HG03571 (cell line): ENCODE data around the gene TNS3.

Source experiments
- ATAC-seq: cut with Tn5 transposase; IDR thresholded peaks from one replicate; pipeline ENCODE4 v1.9.1; 2021; ENCODE audit not compliant: unreplicated experiment

The TNS3 gene

DNA sequence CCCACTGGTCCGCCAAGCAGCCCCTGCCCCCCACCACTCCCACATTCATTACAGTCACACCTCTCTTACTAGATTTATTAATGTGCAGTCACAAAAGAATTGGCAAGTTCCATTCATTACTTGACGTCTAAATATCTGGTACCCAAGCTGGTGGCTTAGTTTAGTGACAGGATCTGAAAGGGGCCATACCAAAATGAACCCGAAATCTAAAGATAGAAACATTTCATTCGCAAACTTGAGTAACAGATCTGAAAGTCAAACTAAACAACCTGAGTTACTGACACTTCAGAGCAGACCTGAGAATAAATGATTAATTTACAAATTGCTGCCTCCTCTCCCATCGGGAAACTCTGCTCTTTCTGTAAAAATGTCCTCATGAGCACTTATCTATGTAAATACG lies 53.4 kb downstream of the TNS3 start:
- no peak for ATAC-seq

DNA sequence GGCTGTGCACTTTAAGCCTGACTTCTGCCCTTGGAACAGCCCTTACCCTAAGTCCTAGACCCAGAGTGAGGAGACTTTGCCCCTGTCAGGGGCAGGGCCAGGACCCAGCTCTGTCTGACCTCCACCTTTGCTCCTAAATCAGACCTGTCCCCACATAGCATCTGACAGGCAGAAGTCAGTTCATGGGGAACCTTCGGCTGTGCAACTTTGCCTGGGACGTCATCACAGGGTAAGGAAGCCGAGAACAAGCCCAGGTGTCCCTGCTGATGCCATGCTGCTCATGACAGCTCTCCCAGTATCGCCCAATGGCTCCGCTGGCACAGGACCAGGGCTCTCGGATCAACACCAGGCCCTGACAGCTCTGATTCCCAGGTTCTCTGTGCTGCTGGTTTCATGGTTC lies 55.4 kb downstream of the TNS3 start:
- ATAC-seq, result no peak

DNA sequence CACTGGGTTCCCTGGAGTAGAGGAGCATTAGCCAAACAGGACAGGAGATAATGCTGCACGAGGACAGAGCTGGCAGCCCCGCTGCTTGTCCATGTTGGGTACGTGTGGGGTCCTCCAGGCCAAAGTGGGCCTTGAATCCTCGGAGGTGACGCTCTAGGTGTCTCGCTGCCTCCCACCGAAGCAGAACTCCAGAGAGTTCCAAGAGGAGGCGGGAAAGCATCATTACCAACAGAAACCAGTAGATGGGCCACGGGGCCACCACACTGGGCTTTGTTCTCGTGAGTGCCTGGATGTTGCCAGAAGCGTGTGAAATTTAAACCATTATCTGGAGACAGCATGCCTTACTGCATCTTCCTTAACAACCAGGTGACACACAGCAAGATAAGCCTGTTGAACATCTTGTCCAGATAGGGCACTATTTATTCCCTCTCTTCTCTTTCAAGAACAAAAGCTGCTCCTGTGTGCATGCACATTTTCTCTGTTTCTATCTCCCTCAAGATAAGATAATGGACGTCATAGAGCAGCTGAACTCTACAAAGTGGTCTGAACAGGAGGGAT lies 56.8 kb downstream of the TNS3 start:
- ATAC-seq, result no peak

DNA sequence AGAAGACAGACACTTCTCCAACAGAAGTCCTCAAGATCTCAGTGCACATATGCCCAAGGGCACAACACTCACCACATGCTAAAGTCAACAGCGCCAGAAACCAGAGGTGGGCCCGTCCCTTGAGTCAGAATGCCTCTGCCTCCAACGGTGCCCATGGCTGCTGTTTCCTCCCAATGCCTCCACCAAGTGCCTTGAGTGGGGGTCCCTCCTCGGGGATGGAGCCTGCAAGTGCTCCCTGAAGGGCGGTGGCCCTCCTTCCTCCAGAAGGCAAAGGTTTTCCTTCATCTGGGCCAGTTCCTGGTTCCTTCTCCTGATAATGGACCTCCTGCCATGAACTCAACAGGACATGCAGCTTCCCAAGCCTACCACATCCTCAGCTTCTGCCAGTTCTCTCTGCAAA lies 58.5 kb downstream of the TNS3 start:
- no peak for ATAC-seq

DNA sequence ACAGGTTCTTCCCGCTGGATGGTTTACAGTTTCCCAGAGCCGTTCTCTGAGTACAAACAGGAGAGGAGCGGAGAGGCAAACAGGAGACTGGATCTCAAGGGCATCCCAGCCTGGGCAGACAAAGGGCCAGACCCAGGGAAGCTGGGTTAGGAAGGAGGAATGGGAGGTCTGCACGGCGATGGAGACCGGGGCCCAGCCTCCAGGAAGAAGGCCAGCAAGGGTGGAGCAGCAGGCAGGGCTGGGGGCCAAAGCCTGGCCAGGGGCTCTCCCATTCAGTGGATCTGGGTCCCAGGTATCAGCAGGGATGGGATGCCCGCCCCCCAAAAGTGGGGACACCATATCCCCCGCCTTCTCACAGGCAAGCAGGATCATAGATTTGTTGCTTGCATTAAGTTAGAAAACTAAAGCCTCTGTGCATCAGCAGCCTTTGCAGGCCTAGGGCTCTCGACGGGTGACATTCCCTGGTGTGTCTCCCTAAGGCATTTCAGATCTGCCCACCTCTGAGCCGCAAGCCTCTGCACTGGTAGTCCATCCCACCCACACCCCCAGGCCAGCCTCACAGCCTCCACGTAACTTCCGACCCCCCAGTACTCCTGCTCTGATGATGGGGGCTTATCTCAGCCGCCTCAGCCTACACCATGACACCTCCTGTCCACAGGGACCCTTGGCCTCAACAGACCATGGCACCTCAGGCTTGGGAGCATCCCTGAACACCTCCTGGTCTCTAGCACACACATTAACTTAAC lies 59.9 kb downstream of the TNS3 start:
- no peak for ATAC-seq

DNA sequence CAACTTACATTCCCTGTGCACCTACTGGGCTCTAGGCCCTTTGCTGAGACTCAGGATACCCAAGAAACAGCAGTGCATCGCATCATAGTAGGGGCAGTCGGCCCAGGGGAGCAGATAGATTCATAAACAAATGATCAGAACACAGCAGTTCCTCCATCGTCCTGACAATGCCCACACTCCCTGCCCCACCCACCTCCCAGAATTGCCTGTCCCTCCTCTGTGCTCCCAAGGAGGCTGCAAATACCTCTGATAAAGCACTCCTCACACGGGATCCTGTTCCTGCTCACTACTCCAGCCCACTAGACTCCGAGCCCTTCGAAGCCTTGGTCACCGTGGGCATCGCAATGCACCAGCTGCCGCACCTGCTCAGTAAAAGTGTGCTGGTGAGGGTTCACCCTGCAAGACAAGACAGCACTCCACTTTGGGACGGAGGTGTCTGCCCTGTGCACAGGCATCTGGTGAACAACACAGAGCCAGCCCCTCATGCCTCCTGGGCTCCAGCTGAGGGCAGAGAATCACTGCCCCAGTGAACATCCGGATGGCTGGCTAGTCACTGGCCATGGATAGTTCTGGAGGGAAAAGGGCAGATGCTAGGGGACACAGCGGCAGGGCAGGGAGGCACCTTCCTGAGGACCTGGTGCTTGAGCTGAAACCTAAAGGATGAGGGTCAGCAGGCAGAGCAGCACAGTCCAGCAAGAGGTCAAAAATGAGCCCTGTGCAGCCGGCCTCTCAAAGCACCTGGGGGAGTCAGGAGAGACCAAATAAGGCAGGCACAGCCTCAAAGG lies 60.7 kb downstream of the TNS3 start:
- no peak for ATAC-seq

DNA sequence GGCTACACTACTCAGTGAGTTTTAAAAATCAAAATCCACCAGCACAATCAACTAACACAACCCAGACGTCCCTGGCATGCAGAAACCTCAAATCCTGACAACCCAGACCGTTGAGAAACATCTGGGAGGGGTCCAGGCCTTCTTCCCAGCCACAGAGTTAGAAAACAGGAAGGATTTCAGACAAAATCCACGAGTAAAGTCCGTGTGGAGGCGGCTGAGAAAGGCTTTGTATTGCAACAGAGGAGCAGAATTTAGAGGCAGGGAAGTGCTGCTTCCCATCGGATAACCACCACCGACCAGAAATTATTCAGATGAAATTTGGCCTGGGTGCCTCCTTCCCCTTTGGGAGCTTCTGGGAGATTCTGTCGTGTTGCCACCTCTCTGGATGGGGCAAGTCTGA lies 61.5 kb downstream of the TNS3 start:
- ATAC-seq, result no peak

DNA sequence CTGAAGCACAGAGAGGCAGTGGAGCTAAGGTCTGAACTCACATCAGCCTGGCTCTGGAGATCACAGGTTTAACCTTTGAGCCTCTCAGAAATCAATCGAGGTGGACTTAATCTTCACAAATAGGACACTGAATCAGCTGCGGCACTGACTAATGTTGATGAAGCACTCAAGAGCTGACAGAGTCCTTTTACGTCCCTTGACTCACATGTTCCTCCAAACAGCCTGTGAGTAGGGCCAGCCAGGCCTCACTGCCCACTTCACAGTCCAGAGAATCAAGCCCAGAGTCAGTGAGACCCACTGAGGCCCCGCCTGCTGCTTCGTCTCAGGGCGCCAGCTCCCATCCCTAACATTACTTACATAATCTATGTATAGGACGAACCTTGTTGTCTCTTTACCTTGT lies 63.1 kb downstream of the TNS3 start:
- no peak for ATAC-seq

DNA sequence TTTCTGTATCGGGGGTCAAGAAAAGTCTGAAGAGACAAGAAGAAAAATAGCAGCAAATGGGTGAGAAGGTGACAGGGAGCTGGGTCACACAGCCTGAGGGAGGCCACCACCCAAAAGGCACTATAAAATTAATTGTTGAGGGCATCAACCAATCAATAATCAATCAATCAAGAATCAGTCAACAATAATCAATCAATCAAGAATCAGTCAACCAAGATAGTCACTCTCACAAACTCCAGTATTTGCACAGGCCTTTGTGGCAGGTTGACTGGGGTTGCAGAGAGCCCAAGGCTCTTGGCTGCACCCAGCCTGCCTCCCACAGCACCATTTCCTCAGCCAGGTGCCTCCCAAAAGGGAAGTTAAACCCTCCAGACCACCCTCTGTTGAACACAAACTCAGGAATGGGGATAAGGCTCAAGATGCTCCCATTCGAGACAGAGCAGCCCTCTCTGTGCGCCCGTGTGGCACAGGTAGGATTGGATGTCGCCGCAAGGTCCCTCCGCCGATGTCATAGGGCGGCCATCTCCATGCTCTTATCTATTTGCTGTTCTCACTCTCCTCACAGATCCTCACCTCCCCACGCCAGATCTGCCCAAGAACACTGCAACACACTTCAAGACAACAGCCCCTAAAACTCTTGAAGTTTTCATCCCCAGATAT lies 64.0 kb downstream of the TNS3 start:
- no peak for ATAC-seq

DNA sequence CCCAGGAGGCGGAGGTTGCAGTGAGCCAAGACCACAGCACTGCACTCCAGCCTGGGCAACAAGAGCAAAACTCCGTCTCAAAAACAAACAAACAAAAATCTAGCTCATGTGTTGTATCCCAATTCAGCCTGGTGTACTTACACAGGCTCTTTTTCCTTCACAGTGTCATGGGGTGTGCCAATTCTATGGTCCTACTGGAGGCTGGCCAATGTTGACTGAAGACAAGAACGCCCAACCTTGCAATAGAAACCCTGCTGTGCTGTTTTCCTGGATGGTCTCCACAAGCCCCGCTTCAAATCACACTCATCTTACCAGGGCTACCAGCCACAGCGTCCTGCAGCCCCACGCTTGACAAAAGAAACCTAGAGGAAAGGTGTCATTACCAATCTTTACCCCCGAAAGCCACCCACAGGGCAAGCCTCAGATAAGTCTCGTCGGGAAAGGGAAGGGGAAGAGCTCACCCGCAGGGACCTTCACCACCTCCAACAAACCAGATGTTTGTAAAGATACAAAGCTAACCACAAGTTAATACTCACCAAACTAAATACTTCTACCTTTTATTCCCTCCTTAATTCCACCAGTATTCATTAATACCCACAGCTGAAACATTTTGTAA lies 64.8 kb downstream of the TNS3 start:
- ATAC-seq, result no peak

DNA sequence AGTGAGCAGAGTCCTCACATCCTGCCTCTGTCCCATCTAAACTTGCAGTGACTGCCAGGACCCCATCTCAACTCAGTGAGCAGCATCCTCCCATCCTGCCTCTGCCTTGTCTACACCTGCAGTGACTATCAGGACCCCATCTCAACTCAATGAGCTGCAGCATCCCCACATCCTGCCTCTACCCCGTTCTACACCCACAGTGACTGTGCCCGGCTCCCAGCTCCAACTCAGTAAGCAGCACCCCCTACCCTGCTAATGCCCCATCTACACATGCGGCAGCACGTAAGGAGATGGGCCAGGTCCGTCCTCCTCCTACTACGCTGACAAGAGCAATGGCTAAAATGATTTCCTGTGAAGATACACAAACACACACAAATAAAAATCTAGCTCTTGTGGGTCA lies 65.5 kb downstream of the TNS3 start:
- ATAC-seq, result no peak

DNA sequence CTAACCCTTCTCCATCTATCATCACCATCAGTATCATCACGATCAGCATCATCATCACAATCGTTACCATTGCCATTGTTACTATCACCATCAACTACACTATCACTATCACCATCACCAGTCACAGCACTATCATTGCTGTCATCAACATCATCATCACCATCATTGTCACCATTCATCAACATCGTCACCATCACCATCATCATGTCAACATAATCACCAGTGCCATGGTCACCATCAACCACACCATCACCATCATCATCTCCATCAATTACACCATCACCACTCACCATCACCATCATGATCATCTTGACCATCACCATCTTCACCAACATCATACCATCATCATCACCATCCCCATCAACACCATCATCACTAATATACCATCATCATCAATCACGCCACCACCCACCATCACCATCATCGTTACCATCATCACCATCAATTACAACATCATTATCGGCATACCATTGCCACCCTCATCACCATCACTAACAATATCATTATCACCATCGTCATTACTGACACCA lies 66.5 kb downstream of the TNS3 start:
- no peak for ATAC-seq

DNA sequence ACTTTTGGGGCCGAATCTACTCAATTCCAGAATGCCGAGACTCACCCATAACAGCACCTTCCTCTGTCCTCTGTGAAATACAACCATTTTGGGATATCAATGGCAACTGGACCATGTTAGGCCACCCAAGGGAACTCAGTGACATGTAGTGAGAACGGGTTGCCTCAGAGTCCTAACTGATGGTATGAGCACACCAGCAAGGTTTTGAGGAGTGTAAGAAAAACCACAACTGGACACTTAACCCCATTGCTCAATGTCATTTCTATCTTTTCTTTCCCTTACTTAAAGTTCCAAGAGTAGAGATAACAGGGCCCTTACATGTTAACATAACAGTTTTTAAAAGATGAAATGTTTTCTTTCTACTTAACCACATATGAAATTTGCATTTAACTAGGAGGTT lies 67.1 kb downstream of the TNS3 start:
- ATAC-seq, result no peak

DNA sequence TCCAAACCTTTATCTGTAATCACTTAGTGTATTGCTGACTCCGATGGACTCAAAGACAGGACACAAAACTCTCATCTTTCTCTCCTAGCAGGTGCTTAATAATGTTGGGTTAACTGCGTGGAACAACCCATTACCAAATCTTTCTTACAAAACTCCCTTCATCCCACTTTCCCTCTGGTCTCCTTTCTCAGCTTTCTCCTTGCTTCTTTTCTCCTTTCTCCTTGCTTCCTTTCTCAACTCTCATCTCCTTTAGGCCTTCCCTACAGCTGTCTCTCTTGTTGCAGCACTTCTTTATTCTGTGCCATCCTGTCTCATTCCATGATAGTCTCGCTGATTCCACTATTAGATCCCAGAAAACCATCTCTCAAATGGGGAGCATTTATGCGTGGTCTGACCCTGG lies 67.5 kb downstream of the TNS3 start:
- no peak for ATAC-seq

DNA sequence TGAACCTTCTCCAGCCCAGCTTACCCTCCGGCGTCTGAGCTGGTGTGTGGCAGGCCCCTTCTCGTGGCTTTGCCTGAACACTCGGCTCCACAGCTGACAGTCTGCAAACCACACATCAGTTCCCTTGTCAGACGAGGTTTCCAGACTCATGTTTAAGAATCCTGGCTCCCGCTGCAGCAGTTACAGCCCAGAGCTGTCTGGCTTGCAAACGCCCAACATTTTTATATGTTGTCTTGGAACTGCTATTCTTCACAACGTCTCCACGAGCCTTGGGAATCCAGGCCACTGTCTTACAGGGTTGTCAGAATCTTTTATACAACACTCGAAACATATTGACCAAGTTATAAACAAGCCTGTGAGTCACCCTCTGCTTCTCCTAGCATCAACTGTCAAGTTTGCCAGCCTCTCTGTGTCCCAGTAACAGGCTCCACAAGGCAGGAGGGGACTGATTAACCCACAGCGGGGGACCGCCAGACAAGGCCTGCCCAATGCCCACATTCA lies 68.1 kb downstream of the TNS3 start:
- no peak for ATAC-seq

DNA sequence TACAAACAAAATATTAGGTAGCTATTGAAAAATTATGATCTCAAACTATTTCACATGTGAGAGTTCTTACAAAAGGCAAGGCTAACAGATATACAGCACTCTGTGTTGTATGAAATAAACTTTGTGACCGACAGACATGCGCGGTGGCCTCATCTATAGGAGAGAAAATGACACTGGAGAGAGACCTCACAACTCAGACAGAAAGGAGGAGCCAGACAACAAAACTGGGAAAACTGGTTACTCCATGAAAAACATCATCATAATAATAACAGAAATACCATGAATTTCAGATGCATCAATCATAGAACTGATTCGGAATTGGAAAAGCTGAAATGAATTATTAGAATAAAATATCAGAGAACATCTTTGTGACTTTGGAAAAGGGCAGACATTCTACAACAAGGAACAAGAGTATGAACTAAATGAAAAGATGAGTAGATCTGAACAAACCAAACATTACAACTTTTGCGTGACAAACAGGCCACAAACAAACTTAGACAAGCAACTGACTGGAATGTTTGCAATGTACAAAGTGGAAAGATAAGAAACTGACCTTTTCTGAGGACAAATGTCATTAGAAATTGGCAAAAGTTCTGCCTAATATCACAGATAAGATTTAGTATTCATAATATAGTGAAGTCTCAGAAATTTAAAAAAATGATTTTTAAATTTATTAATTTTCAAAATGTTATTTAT lies 69.3 kb downstream of the TNS3 start:
- ATAC-seq, result no peak

DNA sequence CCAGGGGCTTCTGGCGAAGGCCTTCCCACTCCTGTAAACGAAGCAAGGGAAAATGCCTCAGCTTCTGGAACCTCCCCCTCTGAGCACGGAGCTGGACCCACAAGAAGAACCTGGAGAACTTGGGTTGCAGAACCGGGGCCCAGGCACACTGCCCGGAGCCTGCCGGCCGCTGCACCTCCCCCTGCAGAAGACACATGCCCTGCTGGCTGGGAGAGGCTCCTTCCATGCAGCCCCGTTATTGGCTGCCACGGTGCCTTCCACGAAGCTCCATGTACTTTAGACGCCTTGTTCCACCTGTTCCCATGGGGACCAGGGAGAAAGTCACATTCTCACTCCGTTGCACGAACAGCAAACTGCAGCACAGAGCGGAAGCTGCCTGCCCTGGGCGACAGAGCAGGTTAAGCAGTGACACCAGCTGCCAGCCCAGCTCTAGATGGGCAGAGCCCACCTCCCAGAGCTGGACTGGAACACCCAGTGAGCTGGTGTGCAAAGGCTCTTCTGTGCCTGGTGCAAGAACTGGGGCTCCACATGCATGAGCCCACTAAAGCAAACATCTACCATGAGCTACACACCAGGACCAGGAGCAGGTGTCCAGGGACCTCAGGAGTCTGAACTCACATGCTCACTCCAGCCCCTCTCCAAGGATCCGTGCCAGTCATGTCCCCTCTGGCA lies 70.1 kb downstream of the TNS3 start:
- ATAC-seq, result no peak

DNA sequence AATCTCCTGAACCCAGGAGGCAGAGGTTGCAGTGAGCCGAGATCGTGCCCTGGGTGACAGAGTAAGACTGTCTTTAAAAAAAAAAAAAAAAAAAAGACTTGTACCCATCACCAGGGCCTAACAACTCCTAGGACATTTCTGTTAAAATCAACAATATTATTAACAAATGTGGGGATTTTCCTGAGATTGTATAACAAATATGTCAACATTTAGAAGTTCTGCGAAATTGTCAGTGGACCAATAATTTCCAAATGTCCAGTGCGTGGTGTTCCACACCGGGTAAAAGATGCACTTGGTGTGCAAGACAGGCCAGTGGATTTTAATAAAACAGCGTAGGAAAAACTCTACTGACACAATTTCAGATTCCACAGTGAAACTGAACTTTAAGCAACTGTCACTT lies 71.1 kb downstream of the TNS3 start:
- no peak for ATAC-seq

DNA sequence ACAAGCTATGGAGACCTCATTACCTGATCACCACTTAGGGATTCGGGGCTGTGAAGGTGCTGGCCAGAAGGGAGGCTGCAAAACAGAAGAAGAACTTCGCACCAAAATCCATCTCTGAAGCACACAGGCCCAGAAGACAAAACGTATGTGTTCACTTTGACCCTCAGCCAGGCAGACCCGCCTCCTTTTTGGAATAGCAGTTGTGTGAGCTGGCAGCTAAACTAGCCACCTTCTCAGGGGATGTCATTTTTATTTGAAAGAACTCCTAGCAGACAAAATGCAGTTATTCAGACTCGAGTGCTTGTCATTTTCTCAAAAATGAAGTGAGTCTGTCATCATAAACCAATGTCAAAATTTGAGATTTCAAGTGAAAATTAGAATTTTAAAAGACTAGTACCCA lies 71.7 kb downstream of the TNS3 start:
- no peak for ATAC-seq

DNA sequence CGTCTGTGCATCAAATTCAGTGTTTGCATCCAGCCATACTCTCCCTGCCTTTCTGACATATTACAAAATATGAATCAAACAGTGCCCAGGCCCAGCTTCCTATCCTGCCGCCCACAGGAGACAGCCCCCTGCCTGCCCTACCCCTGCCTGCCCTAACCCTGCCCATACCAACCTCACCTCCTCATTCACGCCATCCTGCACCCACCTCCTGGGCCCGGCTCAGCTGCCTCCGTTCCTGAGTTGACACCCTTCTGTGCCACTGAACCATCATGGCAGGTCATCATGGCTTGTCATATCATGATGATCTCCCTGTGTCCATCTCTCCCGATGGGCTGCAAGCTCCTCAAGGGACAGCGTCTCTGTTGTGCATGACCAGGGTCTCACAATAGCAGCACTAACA lies 72.3 kb downstream of the TNS3 start:
- ATAC-seq, result no peak
